ENCODE results near the gene SUN3. TPM values are rescaled to one million over a fixed set of nuclear protein-coding genes. Genes with fewer than 3 reads are reported as not detected.
"Not testable (repeated sequence)": the region's sequence is repeated elsewhere in the genome, so short reads cannot be mapped to it uniquely, and the experiment has no call there.

SUN3 gene
- total RNA-seq, 1 donor from 2014 or later, result not detected

GRCh38 chr7:48009954-48010353 lies 19.0 kb downstream of the SUN3 start:
- intact Hi-C loops (cut with micrococcal nuclease), result no loop called here
- no peaks in the 10 kb centered on the region for H3K4me1 ChIP-seq
- DNase-seq, result no peak
- no peaks in the 10 kb centered on the region for H3K36me3 ChIP-seq
- H3K27me3 ChIP-seq (ENCODE audit: low read depth), result peaks cover 17% of the 10 kb centered on the region
- H3K9me3 ChIP-seq (replicated peaks), result no peaks in the 10 kb centered on the region
- no peak overlapping the region for H3K27ac ChIP-seq (replicated peaks)
- no peak overlapping the region for H3K4me3 ChIP-seq
- TF ChIP-seq CTCF (IDR thresholded peaks at IDR 0.05; ENCODE audit: borderline replicate concordance), result no peak

GRCh38 chr7:48009257-48009656 lies 19.6 kb downstream of the SUN3 start:
- no peak for TF ChIP-seq CTCF (IDR thresholded peaks at IDR 0.05; ENCODE audit: borderline replicate concordance)
- no peak for DNase-seq
- no peak overlapping the region for H3K27ac ChIP-seq (replicated peaks)
- no peak overlapping the region for H3K4me3 ChIP-seq
- no peaks in the 10 kb centered on the region for H3K4me1 ChIP-seq
- peaks cover 17% of the 10 kb centered on the region for H3K27me3 ChIP-seq (ENCODE audit: low read depth)
- no peaks in the 10 kb centered on the region for H3K9me3 ChIP-seq (replicated peaks)
- intact Hi-C loops (cut with micrococcal nuclease), result no loop called here
- H3K36me3 ChIP-seq, result no peaks in the 10 kb centered on the region

GRCh38 chr7:48006866-48007265 lies 22.0 kb downstream of the SUN3 start:
- DNase-seq, result no peak
- Histone ChIP-seq H3K9me3 (replicated peaks) (peaks cover 4% of the 10 kb centered on the region), H3K4me1 (no peaks in the 10 kb centered on the region), H3K4me3 (no peak overlapping the region), H3K27me3 (ENCODE audit: low read depth) (peaks cover 17% of the 10 kb centered on the region), H3K36me3 (no peaks in the 10 kb centered on the region), H3K27ac (replicated peaks) (no peak overlapping the region)
- intact Hi-C loops (cut with micrococcal nuclease), result no loop called here
- TF ChIP-seq CTCF (IDR thresholded peaks at IDR 0.05; ENCODE audit: borderline replicate concordance), result no peak

GRCh38 chr7:48004638-48005037 lies 24.3 kb downstream of the SUN3 start:
- intact Hi-C loops (cut with micrococcal nuclease), result no loop called here
- DNase-seq, result no peak
- Histone ChIP-seq H3K36me3 (no peaks in the 10 kb centered on the region), H3K27ac (replicated peaks) (no peak overlapping the region), H3K4me3 (no peak overlapping the region), H3K27me3 (ENCODE audit: low read depth) (peaks cover 17% of the 10 kb centered on the region), H3K9me3 (replicated peaks) (peaks cover 4% of the 10 kb centered on the region), H3K4me1 (no peaks in the 10 kb centered on the region)
- no peak for TF ChIP-seq CTCF (IDR thresholded peaks at IDR 0.05; ENCODE audit: borderline replicate concordance)

- intact Hi-C loops (cut with micrococcal nuclease), result no loop called here
- Histone ChIP-seq H3K4me1 (no peaks in the 10 kb centered on the region), H3K4me3 (no peak overlapping the region), H3K27me3 (ENCODE audit: low read depth) (peaks cover 17% of the 10 kb centered on the region), H3K27ac (replicated peaks) (no peak overlapping the region), H3K36me3 (no peaks in the 10 kb centered on the region), H3K9me3 (replicated peaks) (peaks cover 4% of the 10 kb centered on the region)
- TF ChIP-seq CTCF (IDR thresholded peaks at IDR 0.05; ENCODE audit: borderline replicate concordance), result no peak
- DNase-seq, result no peak
These were observed 24.9 kb downstream of the SUN3 start for GRCh38 chr7:48004032-48004431.

GRCh38 chr7:48000164-48000563 lies 28.7 kb downstream of the SUN3 start:
- intact Hi-C loops (cut with micrococcal nuclease); H3K36me3 ChIP-seq: not testable (repeated sequence)

More at GRCh38 chr7:48000164-48000563, 28.7 kb downstream of the SUN3 start:
- not testable (repeated sequence) for H3K27me3 ChIP-seq (ENCODE audit: low read depth); H3K4me1 ChIP-seq; H3K9me3 ChIP-seq (replicated peaks); DNase-seq; H3K4me3 ChIP-seq; H3K27ac ChIP-seq (replicated peaks)

Data from left ventricle myocardium inferior (tissue), 1 donor.